Measurements from ENCODE around the gene TAP2. TPM values are rescaled to one million over a fixed set of nuclear protein-coding genes. Genes with fewer than 3 reads are reported as not detected.
"Not testable (repeated sequence)": the region's sequence is repeated elsewhere in the genome, so short reads cannot be mapped to it uniquely, and the experiment has no call there.

TAP2 gene
- polyA plus RNA-seq, 3 donors = 10.2 to 12.4 (median 11.9) TPM

DNA sequence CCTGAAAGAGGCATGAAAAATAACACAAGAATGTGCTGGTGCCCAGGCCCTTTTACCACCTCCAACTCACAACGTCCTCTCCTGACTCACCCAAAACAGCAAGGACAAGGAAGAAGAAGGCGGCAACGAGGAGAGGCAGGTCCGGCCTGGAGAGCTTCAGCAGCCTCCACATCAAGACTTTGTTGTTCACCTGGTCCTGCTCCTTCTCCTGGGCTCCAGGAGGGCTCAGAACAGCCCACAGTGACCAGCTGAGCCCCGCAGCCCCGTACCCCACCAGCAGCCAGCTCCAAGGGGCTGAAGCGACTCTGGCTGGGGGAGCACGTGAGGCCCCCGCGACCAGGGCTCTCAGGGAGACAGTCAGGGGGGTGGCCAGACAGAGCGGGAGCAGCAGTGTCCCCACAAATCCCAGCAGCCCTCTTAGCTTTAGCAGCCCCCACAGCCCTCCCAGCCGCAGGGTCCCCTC, 857 bp downstream of the TAP2 start:
- no peak for DNase-seq (ENCODE audit: low read depth in 3 of 3, low spot score in 2 of 3)

DNA sequence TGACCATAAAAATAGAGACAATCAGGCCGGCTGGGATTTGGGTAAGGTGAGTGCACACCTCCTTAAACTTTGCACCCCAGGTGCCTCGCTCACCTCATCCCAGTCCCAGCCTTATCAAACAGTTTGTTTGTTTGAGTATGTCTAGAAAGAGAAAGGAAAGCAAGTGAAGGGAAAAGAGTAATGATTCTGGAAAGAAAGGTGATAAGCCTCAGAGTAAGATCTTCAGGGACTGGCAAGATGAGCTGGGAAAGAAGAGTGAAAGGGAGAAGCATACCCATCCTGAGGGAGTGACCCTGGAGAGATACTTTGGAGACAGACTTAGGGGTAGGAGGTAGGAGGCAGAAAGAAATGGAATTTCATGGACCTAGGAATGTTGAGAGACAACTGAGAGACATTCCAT, 1.7 kb downstream of the TAP2 start:
- DNase-seq (ENCODE audit: low read depth in 3 of 3, low spot score in 2 of 3) = no peak

DNA sequence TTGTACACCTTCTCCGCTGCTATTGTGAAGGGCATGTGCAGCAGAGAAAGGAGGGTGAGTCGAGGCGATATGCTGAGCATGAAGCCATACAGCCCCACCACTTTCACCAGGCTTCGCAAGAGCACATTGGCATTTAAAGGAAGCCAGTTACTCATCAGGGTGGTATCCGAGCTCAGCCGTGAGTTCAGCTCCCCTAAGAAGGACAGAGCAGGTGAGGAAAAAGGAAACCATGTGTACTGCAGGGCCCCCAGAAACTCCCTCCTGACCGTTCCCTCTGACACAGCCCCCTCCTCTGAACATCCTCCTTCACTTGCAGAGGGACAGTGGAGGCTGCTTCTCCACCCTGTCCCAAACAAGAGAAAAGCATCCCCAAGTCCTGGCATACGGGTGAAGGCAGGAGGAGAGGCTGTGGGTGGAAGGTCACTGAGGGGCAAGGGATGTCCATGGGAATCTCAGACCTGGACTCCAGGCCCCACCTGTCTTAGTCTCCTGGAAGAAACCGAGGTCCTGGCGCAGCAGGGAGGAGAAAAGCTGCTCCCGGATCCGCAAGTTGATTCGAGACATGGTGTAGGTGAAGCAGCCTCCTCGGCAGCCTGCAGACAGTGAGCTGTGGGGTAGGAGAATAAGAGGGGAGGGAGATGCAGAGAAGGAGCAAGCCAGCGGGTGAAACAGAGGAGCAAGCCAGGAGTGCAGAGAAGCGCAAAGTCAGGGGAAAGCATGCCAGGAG, 3.2 kb downstream of the TAP2 start:
- DNase-seq (ENCODE audit: low read depth in 3 of 3, low spot score in 2 of 3) = no peak

DNA sequence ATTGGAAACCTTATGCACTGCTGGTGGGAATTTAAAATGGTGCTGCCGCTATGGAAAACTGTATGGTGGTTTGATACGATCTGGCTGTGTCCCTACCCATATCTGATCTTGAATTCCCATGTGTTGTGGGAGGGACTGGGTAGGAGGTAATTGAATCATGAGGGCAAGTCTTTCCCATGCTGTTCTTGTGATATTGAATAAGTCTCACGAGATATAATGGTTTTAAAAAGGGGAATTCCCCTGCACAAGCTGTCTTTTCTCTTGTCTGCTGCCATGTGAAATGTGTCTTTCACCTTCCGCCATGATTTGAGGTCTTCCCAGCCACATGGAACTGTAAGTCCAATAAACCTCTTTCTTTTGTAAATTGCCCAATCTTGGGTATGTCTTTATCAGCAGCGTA, 4.9 kb downstream of the TAP2 start:
- DNase-seq (ENCODE audit: low read depth in 3 of 3, low spot score in 2 of 3) = no peak

DNA sequence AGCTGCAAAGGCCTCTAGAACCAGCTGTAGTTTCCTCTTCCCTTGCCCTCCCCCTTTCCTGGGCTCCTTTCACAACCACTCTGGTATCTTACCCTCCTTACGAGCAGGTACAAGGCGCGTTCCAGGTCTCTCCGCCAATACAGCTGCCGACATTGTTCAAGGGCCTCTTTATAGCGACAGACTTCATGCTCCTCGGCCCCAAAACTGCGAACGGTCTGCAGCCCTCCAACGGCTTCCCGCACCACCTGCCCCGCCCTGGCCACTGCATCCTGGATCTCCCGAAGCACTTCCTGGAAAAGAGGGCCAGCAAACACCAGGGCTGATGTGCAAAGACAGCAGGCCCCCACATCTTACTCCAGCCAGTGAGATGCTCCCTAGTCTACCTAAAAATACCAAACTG, 6.0 kb downstream of the TAP2 start:
- no peak for DNase-seq (ENCODE audit: low read depth in 3 of 3, low spot score in 2 of 3)

DNA sequence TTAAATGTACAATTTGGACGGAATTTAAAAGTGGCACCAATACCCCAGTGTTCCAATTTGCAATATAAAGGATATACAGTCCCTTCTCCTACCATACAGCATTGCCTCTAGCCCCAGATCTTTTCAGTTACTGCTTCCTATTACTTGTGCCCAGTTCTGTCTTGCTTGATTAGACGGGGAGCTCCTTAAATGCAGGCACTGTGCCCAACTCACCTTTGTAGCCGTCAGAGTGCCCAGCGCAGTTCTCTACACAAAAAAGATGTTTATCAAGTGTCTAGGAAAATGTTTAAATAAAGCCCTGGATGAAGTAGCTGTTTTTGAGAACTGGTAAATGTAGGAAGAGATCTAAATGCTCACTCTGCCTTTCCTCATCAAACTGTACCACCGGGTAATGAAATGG, 7.6 kb downstream of the TAP2 start:
- no peak for DNase-seq (ENCODE audit: low read depth in 3 of 3, low spot score in 2 of 3)

DNA sequence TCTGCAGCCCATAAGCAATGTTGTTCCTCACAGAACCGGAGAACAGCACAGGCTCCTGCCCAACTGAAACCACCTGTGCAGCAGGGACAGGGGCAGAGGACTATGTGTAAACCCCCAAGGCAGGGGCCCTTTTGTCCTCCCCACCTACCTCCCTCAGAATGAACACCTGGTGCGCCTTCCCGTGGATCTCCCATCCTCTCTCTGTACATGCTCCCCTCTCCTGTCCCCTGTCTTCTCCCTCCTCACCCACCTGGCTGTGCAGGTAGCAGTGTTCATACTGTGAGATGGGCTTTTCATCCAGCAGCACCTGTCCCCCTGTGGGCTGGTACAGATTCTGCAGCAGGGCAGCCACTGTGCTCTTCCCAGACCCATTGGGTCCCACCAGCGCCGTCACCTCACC, 8.5 kb downstream of the TAP2 start:
- no peak for DNase-seq (ENCODE audit: low read depth in 3 of 3, low spot score in 2 of 3)

DNA sequence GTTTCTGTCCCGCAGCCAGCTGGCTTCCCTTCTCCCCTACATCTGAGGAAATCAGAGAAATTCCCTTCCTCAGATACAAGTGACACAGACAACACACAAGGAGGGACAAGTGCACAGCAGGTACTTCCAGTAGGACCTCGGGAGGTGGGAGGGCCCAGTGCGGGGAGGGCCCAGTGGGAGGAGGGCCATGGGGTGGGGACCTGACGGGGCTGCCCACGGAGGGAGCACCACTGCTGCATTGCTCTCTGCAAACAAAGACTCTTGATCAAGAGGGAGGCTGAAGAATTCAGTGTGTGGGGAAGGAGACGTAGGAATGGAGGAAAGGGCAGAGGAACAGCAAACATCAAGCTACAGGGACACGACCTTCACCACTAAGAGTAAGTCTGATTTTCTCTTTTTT, 9.0 kb downstream of the TAP2 start:
- DNase-seq (ENCODE audit: low read depth in 3 of 3, low spot score in 2 of 3) = no peak

- DNase-seq (ENCODE audit: low read depth in 3 of 3, low spot score in 2 of 3) = no peak
These were observed 11.5 kb downstream of the TAP2 start for GRCh38 chr6:32827025-32827424.

GRCh38 chr6:32825966-32826365, 12.6 kb downstream of the TAP2 start:
- no peak for DNase-seq (ENCODE audit: low read depth in 3 of 3, low spot score in 2 of 3)

- no peak for DNase-seq (ENCODE audit: low read depth in 3 of 3, low spot score in 2 of 3)
These were observed 18.8 kb downstream of the TAP2 start for GRCh38 chr6:32819729-32820128.

DNA sequence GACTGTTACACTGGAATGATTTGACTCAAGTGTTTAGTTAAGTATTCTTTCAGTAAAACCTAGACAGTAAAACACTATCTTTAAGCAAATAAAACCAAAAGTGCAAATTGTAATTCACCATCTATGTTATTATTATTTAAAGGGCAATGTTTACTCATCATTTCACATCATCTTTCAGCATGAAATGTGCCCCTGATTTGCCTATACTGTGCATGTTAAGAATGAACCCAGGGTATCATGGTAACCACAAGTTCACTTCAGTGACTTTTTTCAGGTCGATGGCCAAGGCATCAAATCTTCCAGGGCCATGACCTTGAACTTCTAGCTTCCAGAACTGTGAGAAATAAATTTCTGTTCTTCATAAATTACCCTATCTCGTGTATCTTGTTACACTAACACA, 19.7 kb downstream of the TAP2 start:
- no peak for DNase-seq (ENCODE audit: low read depth in 3 of 3, low spot score in 2 of 3)

DNA sequence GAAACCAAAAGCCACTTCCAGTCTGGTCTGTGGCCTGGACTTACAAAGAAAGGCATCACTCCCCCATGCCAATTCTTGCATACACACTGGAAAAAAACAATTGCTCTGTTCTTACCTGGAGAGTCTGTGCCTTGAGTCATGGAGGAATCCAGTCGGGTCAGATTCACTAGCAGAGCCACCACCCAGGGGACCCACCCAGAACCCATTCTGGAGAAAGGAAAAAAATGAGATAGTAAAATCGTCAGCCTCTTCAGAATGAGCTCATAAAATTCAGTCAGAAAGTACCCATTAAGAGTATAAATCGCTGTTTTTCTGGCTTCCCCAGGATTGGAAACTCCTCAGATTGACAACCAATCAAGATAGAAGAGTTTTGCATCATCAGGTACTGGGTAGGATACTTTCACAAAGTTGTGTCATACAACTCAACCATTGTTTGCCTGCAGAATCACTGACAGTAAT, 21.8 kb downstream of the TAP2 start, which contains the start of gene HLA-DOB:
Gene HLA-DOB, minus strand, starts transcription at position 257 of the 459 bp plus-strand sequence. Its CDS starts 51 bp downstream, at position 206.
- no peak for DNase-seq (ENCODE audit: low read depth in 3 of 3, low spot score in 2 of 3)

DNA sequence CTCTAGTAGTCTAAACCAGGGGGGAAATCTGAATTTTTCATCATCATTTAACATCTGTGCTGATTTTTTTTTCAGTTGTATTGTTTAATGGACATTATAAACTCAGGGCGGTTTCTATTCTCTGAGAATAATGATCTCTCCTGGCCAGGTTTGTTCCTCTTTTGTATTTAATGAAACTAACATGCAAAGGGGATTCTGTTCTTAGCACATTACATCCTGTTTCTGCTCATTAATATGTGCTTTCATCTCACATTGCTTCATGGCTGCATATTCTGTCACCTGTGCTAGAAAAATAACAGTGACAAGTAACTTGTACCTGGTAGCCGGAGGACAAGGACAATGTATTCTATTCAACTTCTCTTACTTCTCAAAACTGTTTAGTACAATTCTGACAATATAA, 22.5 kb downstream of the TAP2 start:
- no peak for DNase-seq (ENCODE audit: low read depth in 3 of 3, low spot score in 2 of 3)

DNA sequence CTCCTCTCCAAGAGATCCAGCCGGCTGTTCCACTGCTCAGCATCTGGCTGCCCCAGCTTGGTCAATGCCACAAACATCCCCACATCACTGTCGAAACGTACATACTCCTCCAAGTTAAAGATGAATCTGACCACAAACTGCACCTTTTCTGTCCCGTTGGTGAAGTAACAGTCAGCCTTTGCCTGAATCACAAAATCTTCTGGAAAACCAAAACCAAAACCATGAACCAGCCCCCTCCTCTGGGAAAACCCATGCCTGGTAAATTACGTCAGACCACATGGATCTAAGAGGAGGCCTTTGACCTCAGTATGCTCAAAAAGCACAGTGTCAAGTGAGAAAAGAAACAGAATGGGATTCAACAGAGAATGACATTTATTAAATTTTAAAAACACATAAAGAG, 23.4 kb downstream of the TAP2 start:
- no peak for DNase-seq (ENCODE audit: low read depth in 3 of 3, low spot score in 2 of 3)

DNA sequence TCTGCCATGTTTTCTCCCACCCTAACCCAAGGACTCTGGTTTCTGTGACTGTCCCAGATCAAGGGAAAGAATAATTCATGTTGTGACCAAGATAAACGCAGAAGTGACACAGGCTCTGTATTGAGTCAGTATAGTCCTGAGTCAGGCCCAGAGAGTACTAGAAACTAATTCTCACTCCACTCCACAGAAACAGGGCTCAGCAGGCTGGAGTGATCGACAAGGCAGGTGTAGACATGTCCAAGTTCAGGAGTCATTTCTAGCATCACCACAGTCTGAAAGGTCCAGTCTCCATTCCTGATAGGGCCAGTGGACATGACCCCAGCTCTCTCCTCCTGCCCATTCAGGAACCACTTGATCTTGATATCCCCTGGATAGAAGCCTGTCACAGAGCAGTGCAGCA, 24.4 kb downstream of the TAP2 start:
- no peak for DNase-seq (ENCODE audit: low read depth in 3 of 3, low spot score in 2 of 3)

DNA sequence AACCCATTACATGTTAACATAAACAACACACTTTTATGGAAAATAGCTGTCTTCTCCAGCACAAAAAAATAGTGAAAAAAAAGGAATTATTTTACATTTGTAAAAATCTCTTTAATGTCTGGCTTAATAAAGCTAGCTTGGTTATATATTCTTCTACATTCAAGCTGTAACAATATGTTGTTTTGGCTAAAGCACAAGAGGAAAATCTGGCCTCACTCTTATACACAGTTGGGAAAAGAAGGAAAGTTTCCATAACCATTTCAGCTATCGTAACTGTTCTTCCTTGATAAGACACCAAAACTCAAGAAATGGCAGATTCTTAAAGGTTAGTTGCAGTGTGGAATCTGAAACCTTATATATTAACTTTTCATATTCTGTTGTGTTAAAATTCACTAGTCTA, 29.4 kb downstream of the TAP2 start:
- no peak for DNase-seq (ENCODE audit: low read depth in 3 of 3, low spot score in 2 of 3)

DNA sequence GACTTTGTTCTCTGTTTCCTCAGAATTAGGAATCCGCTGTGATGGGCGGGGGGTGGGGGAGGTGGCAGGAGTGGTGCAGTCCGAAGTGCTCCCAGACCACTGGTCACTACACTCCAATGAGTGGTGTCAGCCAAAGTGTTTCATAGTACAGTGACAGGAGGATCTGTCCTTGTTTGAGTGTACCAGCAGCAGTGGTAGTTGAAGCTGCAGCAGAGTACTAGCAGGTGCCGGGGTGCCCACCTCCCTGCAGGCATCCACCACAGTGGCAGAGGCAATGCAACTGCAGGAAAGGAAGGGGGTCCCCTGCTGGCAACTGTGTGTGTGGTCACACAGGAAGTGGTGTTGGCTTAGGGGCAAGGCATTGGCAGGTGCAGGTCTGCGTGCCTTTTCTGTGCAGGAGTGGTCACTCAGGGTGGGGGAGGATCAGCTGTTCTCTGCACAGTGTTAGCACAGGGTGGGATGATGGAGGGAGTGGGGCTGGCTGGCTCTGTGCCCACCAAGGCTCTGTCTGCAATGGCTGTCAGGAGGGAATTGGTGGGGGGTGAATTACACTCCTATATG, 31.4 kb downstream of the TAP2 start:
- DNase-seq (ENCODE audit: low read depth in 3 of 3, low spot score in 2 of 3) = no peak

DNA sequence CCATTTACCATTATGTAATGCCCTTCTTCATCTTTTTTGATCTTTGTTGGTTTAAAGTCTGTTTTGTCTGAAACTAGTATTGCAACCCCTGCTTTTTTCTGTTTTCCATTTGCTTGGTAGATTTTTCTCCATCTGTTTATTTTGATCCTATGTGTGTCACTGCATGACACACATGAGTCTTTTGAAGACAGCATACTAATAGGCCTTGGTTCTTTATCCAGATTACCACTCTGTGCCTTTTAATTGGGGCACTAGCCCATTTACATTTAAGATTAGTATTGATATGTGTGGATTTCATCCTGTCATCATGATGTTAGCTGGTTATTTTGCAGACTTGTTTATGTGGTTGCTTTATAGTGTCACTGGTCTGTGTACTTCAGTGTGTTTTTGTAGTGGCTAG, 33.1 kb downstream of the TAP2 start:
- DNase-seq (ENCODE audit: low read depth in 3 of 3, low spot score in 2 of 3) = not testable (repeated sequence)

- no peak for DNase-seq (ENCODE audit: low read depth in 3 of 3, low spot score in 2 of 3)
These were observed 35.1 kb downstream of the TAP2 start for GRCh38 chr6:32803416-32803815.

DNA sequence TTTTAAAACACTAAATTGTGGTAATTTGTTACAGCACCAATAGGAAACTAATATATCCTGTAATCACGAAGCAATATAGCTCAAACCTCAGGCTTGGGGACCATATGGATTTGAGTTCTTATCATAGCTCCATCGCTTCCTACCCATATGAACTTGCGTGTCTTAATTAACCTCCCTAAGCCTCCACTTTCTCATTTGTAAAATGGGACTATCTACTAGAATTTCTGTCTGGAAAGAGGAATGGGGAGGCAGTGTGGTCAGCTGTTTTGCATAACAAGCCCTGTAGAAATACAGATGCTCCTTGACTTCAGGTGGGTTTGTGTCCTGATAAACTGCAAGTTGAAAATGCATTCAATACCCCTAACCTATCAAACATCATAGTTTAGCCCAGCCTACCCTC, 38.8 kb downstream of the TAP2 start:
- no peak for DNase-seq (ENCODE audit: low read depth in 3 of 3, low spot score in 2 of 3)

DNA sequence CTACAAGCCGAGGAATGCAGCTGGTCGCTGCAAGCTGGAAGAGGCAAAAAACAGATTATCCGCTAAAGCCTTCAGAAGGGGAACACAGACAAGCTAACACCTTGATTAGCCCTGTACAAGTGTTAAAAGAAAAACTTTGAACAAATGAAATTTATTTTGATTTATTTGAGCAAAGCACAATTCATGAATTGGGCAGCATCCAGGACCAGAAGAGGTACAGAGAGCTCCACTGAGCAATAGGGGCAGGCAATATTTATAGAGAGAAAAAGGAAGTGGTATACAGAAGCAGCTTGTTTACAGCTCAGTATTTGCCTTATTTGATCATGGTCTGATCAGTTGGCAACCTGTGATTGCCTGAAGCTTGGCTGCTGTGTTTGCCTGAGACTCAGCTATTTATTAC, 39.4 kb downstream of the TAP2 start:
- DNase-seq (ENCODE audit: low read depth in 3 of 3, low spot score in 2 of 3) = no peak
